SK-N-SH treated with all-trans-retinoic acid at 6 μM for 48 hours (cell line): ENCODE measurements around the gene JRKL.

Experiments used
- ESRRG ChIP-seq: fragments of 250-450 bp; sonication (Bioruptor Pico); IDR thresholded peaks from 2 replicates; pipeline ENCODE4 v1.6.1; 2021; ENCODE audit warnings: mild to moderate bottlenecking
- OSR1 ChIP-seq: fragments of 250-450 bp; sonication (Bioruptor Pico); IDR thresholded peaks from 2 replicates; pipeline ENCODE4 v1.8.0; 2022; ENCODE audit warnings: moderate library complexity, mild to moderate bottlenecking, inconsistent platforms

- TF ChIP-seq ESRRG (no peak), OSR1 (CRISPR knock-in tag) (no peak)
Measured at GRCh38 chr11:96376796-96377195, 13.0 kb upstream of the JRKL start.
